ENCODE results near the gene FUT2.

The FUT2 gene

DNA sequence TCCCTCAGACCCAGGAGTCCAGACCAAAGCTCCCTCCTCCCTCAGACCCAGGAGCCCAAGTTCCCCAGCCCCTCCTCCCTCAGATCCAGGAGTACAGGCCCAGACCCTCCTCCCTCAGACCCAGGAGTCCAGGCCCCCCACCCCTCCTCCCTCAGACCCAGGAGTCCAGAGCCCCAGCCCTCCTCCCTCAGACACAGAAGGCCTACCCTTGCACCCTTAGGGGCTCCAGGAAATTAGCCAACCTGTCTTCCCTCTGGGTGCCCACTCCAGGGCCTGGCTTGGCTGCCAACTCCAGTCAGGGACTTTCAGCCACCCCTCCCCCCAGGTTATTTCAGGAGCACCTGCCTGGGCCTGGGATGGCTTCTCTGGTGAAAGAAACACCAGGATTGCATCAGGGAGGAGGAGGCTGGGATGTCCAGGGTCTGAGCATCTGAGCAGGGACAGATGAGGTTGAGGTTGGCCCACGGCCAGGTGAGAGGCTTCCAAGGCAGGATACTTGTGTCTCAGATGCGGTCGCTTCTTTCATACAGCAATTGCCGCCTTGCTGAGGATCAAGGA is 59.4 kb downstream of the FUT2 start, which contains the start of gene FGF21:
FGF21 (plus strand) TSS at position 441 of the 558 bp plus-strand sequence. CDS start 713 bp downstream, outside the sequence.
- peak; percentile 50 for DNase-seq

All from NCI-H2029 treated with DMSO at 0.1 percent for 48 hours (cell line).